ENCODE data around the gene EDNRA.
A peak's percentile ranks its signal among the peaks of the same experiment; 100 is the strongest.

EDNRA gene

DNA sequence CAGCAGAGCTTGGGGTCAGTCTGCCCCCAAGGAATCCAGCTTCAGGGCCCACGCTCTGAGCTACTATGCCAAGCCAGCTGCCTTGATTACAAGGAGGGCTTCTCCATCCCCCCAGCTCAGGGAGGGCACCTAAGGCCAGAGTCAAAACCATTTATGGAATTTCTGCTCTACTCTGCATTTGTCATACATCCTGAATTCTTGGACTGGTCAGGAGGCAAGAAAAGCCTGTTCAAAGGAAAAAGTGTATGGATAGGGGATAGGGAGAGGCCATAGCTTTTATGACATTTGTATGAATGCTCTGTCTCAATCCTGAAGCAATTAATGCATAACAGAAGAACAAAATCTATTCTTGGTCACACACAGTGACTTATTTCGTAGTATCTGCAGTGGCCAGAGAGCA, 32.2 kb downstream of the EDNRA start:
- no peak overlapping the region for H3K27ac ChIP-seq

DNA sequence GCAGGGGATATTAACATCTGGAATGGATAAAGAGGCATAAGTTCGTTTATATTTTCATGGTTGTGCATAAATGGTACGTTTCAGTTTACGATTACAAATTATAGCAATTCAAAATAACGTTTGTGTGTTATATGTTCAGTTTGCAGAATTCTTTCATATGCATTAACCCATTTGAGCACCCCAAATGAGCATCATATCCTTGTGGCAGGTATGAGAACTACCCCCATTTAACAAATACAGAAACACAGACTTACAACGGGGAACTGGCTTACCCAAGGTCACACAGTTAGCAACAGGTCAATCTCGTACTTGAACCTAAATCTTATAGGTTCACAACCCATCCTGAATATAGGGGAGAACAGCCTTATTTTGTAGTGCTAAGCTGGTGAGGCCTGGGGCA, 33.1 kb downstream of the EDNRA start:
- no peak for TF ChIP-seq ZFX (IDR thresholded peaks at IDR 0.05; ENCODE audit: borderline replicate concordance)
- TF ChIP-seq, protein P1, sequence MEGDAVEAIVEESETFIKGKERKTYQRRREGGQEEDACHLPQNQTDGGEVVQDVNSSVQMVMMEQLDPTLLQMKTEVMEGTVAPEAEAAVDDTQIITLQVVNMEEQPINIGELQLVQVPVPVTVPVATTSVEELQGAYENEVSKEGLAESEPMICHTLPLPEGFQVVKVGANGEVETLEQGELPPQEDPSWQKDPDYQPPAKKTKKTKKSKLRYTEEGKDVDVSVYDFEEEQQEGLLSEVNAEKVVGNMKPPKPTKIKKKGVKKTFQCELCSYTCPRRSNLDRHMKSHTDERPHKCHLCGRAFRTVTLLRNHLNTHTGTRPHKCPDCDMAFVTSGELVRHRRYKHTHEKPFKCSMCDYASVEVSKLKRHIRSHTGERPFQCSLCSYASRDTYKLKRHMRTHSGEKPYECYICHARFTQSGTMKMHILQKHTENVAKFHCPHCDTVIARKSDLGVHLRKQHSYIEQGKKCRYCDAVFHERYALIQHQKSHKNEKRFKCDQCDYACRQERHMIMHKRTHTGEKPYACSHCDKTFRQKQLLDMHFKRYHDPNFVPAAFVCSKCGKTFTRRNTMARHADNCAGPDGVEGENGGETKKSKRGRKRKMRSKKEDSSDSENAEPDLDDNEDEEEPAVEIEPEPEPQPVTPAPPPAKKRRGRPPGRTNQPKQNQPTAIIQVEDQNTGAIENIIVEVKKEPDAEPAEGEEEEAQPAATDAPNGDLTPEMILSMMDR (IDR thresholded peaks at IDR 0.05) = no peak
- H3K27ac ChIP-seq = no peak overlapping the region

More for the DNA sequence above, 32.2 kb downstream of the EDNRA start:
- TF ChIP-seq, protein P1 (IDR thresholded peaks at IDR 0.05) = no peak
- no peak for TF ChIP-seq ZFX (IDR thresholded peaks at IDR 0.05; ENCODE audit: borderline replicate concordance)

DNA sequence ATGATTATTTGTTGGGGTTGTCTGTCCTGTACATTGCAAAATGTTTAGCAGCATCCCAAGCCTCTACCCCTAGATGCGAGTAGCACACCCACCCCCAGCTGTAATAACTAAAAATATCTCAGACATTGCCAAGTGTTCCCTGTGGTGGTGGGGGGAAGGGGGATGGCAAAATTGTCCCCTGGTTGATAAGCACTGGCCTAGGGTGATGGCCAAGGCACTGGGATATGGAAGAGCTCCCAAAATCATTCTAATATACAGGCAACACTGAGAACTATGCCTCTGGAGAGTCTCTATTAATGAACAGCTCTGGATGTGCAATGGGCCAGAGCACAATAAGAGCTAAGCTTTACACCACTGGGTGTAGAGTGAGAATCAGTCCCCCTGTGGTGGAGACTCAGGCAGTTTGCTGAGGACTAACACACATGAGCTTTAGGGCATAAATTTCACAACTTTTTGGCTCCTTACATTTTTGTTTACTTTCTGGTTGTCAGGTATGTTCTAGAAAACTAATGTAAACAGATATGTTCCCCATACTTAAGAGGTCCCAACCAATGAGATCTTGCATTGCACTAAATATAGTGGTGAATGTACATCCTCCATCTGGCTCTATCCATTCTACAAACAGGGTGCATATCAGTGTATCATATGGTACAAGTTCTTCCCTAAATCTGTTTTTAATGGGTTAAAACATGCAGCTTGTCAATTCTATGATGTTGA, 34.5 kb downstream of the EDNRA start:
- no peak overlapping the region for H3K27ac ChIP-seq
- TF ChIP-seq ZFX (IDR thresholded peaks at IDR 0.05; ENCODE audit: borderline replicate concordance) = no peak
- TF ChIP-seq, protein P1 (IDR thresholded peaks at IDR 0.05) = no peak

DNA sequence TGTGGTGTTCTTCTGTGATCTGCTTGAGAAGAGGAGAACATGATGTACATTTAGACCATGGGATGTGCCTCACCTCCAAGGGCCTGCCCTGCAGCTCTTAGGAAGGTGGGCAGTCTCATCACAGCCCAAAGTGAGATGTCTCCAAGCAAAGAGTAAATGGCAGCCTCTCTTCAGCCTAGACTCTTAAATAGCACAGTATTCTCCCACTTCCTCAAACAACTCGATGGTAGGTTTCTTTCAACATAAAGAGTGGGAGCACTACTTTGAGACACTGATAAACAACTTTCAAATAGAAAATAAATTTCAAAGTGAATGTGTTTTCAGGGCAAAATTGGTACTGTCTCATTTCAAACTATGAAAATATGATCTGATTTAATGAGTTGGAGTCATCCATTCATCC, 35.2 kb downstream of the EDNRA start:
- TF ChIP-seq, protein P1 (IDR thresholded peaks at IDR 0.05) = no peak
- TF ChIP-seq ZFX (IDR thresholded peaks at IDR 0.05; ENCODE audit: borderline replicate concordance) = no peak
- H3K27ac ChIP-seq = no peak overlapping the region

DNA sequence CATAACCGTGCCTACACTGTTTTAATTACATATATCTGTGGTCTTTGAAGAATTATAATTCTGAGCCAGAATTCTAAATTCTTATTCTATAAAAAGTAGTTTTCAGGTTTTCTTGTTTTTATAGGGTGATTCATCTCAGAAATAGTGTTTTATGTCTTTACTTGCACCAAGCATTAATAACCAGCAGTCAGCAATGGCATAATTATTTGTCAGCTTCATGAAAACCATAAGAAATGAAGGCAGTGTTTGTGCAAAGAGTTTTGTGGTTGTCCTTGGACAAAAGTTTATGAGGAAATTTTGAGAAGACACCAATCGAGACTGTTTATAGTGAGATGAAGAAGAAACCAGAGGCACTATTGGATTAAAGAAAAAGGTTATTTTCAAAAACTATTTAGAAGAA, 37.2 kb downstream of the EDNRA start:
- no peak overlapping the region for H3K27ac ChIP-seq

DNA sequence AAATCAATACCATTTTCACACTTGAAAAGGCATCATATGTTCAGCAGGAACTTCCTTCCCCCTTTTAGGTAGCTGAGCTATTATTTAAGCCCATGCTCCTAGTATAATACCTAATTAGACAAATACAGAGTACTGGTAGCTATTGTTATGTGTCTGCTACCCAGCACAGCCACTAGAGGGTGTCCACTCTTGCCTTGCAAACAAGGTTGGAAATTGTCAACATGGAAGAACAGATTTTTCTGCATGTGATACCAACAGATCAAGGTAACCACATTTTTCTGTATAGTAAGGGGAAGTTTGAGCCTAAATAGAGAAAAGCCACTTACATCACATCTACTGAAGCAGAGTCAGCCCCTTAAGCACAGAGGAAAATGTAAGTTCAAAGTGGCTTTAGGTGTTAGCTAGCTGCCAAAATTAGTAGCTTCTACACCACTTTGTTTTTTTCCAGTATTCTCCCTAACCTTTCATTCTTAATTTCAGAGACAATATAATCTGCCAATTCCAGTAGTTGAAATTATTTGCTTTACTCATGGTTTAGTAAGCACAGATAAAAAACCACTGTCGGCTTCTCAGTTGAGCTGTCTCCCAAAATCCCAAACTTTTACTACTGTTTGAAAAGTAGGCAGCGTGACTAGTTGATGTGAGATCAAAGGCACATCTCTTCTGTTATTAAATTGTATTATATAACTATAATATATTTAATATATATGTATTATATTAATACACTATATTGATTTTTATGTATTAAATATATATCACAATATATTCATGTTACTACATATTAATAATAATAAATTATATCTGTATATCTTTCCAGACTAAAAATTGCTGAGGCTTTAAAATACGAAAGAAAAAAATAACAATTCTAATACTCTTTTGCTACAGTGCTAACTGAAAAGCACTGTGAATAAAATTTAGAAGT, 38.2 kb downstream of the EDNRA start:
- no peak overlapping the region for H3K27ac ChIP-seq
- no peak for TF ChIP-seq ZFX (IDR thresholded peaks at IDR 0.05; ENCODE audit: borderline replicate concordance)
- TF ChIP-seq, protein P1 (IDR thresholded peaks at IDR 0.05) = peak; percentile 95

More for the DNA sequence above, 37.2 kb downstream of the EDNRA start:
- TF ChIP-seq ZFX (IDR thresholded peaks at IDR 0.05; ENCODE audit: borderline replicate concordance) = no peak
- TF ChIP-seq, protein P1 (IDR thresholded peaks at IDR 0.05) = no peak

DNA sequence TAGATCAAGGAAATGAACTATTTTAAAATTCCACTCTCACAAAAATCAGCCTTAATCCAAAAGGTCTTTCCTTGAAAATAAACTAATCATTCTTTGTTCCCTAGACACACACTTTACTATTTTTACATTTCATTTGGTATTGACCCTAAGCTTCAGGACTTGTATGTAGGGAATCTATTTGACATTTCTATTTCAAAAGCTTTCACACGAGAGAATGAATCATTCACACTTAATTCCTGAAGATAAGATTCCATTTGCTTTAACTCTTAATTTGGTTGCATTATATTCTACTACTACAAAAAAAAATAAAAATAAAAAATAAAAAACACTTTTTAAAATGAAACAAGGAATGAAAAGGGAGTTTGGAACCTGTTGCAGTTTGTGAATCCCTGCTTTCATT, 43.7 kb downstream of the EDNRA start:
- no peak overlapping the region for H3K27ac ChIP-seq

More for the DNA sequence above, 43.7 kb downstream of the EDNRA start:
- TF ChIP-seq ZFX (IDR thresholded peaks at IDR 0.05; ENCODE audit: borderline replicate concordance) = no peak
- TF ChIP-seq, protein P1 (IDR thresholded peaks at IDR 0.05) = no peak
